GM23248 (cell line): ENCODE results near the gene MUC2. TPM values are rescaled to one million over a fixed set of nuclear protein-coding genes. Genes with fewer than 3 reads are reported as not detected.
"Not testable (repeated sequence)": the region's sequence is repeated elsewhere in the genome, so short reads cannot be mapped to it uniquely, and the experiment has no call there.

Source experiments
- DNase-seq: peaks from one replicate; pipeline ENCODE4 v3.0.0-alpha.2; 2015
- H2AFZ ChIP-seq: fragments of 200-600 bp; sonication (generic); 2 replicates; pipeline ENCODE4 v1.6.1; 2016; ENCODE audit warnings: antibody characterized with exemption
- H3F3A ChIP-seq: fragments of 200-600 bp; sonication (generic); 2 replicates; pipeline ENCODE4 v1.6.1; 2016; ENCODE audit warnings: mild to moderate bottlenecking, antibody characterized with exemption, mixed run types; ENCODE audit not compliant: insufficient read depth
- H3K27ac ChIP-seq: fragments of 200-600 bp; sonication (generic); 2 replicates; pipeline ENCODE4 v1.5.1; 2016; ENCODE audit warnings: mild to moderate bottlenecking
- H3K27me3 ChIP-seq: fragments of 200-600 bp; sonication (generic); replicated peaks from 2 replicates; pipeline ENCODE4 v1.6.1; 2016; ENCODE audit warnings: mild to moderate bottlenecking; ENCODE audit not compliant: insufficient read depth
- H3K36me3 ChIP-seq: fragments of 200-600 bp; sonication (generic); 2 replicates; pipeline ENCODE4 v1.6.1; 2016; ENCODE audit warnings: low read depth, mild to moderate bottlenecking
- H3K4me1 ChIP-seq: fragments of 200-600 bp; sonication (generic); 2 replicates; pipeline ENCODE4 v1.6.1; 2016; ENCODE audit warnings: mild to moderate bottlenecking; ENCODE audit not compliant: insufficient read depth
- H3K4me2 ChIP-seq: fragments of 200-600 bp; sonication (generic); one replicate; pipeline ENCODE4 v1.6.1; 2016; ENCODE audit warnings: mild to moderate bottlenecking; ENCODE audit not compliant: unreplicated experiment
- H3K4me3 ChIP-seq: fragments of 200-600 bp; sonication (generic); 2 replicates; pipeline ENCODE4 v1.5.1; 2016; ENCODE audit warnings: mild to moderate bottlenecking
- H3K79me2 ChIP-seq: fragments of 200-600 bp; sonication (generic); 2 replicates; pipeline ENCODE4 v1.6.1; 2016; ENCODE audit warnings: mild to moderate bottlenecking; ENCODE audit not compliant: insufficient read depth
- H3K9ac ChIP-seq: fragments of 200-600 bp; sonication (generic); 2 replicates; pipeline ENCODE4 v1.6.1; 2016; ENCODE audit warnings: mild to moderate bottlenecking
- H3K9me2 ChIP-seq: fragments of 200-600 bp; sonication (generic); 2 replicates; pipeline ENCODE4 v1.6.1; 2016; ENCODE audit warnings: mixed run types, mild to moderate bottlenecking, moderate library complexity; ENCODE audit not compliant: insufficient read depth
- H3K9me3 ChIP-seq: fragments of 200-600 bp; sonication (generic); one replicate; pipeline ENCODE4 v1.6.1; 2017; ENCODE audit warnings: low read depth
- H4K20me1 ChIP-seq: fragments of 200-600 bp; sonication (generic); 2 replicates; pipeline ENCODE4 v1.6.0; 2016; ENCODE audit not compliant: insufficient read depth
- EZH2 ChIP-seq: fragments of 200-600 bp; sonication (generic); IDR thresholded peaks from 2 replicates; pipeline ENCODE4 v1.6.1; 2018; ENCODE audit warnings: antibody characterized with exemption, mild to moderate bottlenecking; ENCODE audit not compliant: insufficient read depth, poor library complexity, severe bottlenecking
- EZH2phosphoT487 ChIP-seq: fragments of 200-600 bp; sonication (generic); IDR thresholded peaks from 2 replicates; pipeline ENCODE4 v1.6.1; 2018; ENCODE audit warnings: antibody characterized with exemption, moderate library complexity, mild to moderate bottlenecking, low read depth; ENCODE audit not compliant: insufficient read depth
- WGBS, 2 experiments: methylation state at CpG; one replicate each; pipeline ENCODE4 v1.1.6; 2015 to 2017; ENCODE audit warnings: low lambda C conversion rate in 2 of 2, low coverage in 1 of 2; ENCODE audit errors: missing lambda C conversion rate in 2 of 2; 5-methylcytosine and 5-hydroxymethylcytosine counted together
- in situ Hi-C: fragments of 300-500 bp; cut with MboI; formaldehyde crosslinking; loops from 2 replicates; pipeline ENCODE4 v1.15.0; 2020
- polyA plus RNA-seq: library from polyadenylated mRNA; unstranded; fragments of >200 nt; fragmentation: Nextera tagmentation; extraction: Ambion mirVana; gene quantifications from 2 replicates; pipeline ENCODE4 v1.2.1, GENCODE V29; 2016
- total RNA-seq: library from RNA; depleted of rRNA; stranded (reverse); fragments of >200 nt; shearing (Covaris generic); gene quantifications from 2 replicates; pipeline ENCODE4 v1.2.3, GENCODE V29; 2014

The MUC2 gene
- total and polyA plus RNA-seq, 2 experiments from 2014 or later: not detected

DNA sequence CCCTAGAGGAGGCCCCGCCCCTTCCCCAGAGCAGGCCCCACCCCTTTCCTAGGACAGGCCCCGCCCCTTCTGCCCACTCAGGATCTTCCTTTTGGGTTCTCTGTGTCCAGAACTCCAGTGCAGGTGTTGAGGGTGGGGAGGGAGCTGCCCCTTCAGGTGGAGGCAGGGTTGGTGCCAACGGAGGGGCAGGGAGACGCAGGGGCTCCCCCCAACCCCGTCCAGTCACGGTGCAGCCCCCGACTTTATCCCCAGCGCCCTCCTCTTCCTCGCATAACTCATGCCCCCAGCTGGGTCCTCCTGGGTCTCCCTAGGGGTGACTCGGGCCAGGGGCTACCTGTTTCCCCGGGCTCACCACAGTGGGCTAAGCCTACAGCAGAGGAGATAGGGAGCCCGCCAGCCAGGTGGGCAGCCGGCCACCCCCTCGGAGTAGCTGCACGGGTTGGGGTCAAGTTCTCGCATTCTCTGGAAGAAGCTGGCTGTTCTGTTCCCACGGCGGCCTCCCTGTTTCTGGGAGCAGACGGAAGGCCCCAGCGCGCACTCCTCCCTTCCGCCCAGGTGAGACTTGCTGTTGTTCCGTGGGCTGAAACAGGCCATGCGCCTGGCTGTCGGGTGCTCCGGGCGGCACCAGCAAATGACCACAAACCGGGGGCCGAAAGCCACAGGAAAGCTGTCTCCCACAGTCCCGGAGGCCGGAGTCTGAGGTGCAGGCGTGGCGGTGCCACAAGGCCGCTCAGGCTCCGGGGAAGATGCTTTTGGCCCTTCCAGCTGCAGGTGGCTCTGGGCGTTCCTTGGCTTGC lies 38.9 kb downstream of the MUC2 start:
- Histone ChIP-seq H3K4me3 (no peak overlapping the region), H3K79me2 (no peaks in the 10 kb centered on the region), H2AFZ (no peak overlapping the region), H3K4me1 (no peaks in the 10 kb centered on the region), H3K27ac (no peak overlapping the region), H3K36me3 (no peaks in the 10 kb centered on the region), H3F3A (no peaks in the 10 kb centered on the region), H3K27me3 (peaks cover under 1% of the 10 kb centered on the region; the same call in 1 of the 2 replicates), H4K20me1 (no peaks in the 10 kb centered on the region), H3K4me2 (no peak overlapping the region), H3K9me2 (no peaks in the 10 kb centered on the region), H3K9ac (no peak overlapping the region), H3K9me3 (no peaks in the 10 kb centered on the region)
- in situ Hi-C loops: no loop called here
- DNase-seq: no peak
- 75 to 83% methylated on average over 30 to 36 of the region's 36 CpGs for WGBS, 2 experiments
- TF ChIP-seq EZH2 (no peak), EZH2phosphoT487 (no peak)

DNA sequence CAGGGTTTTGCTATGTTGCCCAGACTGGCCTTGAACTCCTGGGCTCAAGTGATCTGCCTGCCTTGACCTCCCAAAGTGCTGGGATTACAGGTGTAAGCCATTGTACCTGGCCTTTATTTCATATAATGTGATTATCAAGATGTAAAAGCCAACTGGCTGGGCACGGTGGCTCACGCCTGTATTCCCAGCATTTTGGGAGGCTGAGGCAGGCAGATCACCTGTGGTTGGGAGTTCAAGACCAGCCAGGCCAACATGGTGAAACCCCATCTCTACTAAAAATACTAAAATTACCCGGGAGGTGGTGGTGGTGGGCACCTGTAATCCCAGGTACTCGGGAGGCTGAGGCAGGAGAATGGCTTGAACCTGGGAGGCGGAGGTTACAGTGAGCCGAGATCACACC lies 40.6 kb downstream of the MUC2 start:
- H3K27me3 ChIP-seq, DNase-seq, H3K9ac ChIP-seq, H3K4me2 ChIP-seq, H3K79me2 ChIP-seq, H2AFZ ChIP-seq, H3K4me1 ChIP-seq, H3K27ac ChIP-seq, in situ Hi-C loops, H4K20me1 ChIP-seq, H3F3A ChIP-seq, H3K4me3 ChIP-seq, H3K36me3 ChIP-seq, H3K9me3 ChIP-seq, H3K9me2 ChIP-seq: not testable (repeated sequence)
- 85% methylated on average over 6 of the region's 6 CpGs for WGBS, 2 experiments

DNA sequence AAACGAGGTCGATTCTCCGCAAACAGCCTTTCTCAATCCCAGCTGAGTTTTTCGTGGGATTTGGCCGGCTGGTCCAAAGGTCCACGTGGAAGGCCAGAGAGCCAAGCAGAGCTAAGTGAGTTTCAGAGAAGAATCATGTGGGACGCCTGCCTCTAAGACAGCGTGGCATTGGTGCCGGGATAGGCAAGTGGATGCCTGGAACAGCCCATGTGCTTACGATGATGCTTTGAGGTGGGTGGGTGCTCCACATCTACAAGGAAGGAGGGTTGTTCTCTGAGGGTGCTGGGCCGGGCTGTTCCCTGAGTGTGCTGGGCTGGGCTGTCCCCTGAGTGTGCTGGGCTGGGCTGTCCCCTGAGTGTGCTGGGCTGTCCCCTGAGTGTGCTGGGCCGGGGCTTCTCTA lies 41.4 kb downstream of the MUC2 start:
- Histone ChIP-seq H3K4me3 (no peak overlapping the region), H3K4me2 (no peak overlapping the region), H3F3A (no peaks in the 10 kb centered on the region), H4K20me1 (no peaks in the 10 kb centered on the region), H3K27ac (no peak overlapping the region), H3K27me3 (no peaks in the 10 kb centered on the region; the same call in 1 of the 2 replicates), H3K79me2 (no peaks in the 10 kb centered on the region), H3K9me2 (no peaks in the 10 kb centered on the region), H3K9me3 (no peaks in the 10 kb centered on the region), H2AFZ (no peak overlapping the region), H3K36me3 (no peaks in the 10 kb centered on the region), H3K9ac (no peak overlapping the region), H3K4me1 (no peaks in the 10 kb centered on the region)
- WGBS, 2 experiments: 67 to 70% methylated on average over 12 of the region's 12 CpGs
- in situ Hi-C loops: no loop called here
- TF ChIP-seq EZH2 (no peak), EZH2phosphoT487 (no peak)
- DNase-seq: no peak

DNA sequence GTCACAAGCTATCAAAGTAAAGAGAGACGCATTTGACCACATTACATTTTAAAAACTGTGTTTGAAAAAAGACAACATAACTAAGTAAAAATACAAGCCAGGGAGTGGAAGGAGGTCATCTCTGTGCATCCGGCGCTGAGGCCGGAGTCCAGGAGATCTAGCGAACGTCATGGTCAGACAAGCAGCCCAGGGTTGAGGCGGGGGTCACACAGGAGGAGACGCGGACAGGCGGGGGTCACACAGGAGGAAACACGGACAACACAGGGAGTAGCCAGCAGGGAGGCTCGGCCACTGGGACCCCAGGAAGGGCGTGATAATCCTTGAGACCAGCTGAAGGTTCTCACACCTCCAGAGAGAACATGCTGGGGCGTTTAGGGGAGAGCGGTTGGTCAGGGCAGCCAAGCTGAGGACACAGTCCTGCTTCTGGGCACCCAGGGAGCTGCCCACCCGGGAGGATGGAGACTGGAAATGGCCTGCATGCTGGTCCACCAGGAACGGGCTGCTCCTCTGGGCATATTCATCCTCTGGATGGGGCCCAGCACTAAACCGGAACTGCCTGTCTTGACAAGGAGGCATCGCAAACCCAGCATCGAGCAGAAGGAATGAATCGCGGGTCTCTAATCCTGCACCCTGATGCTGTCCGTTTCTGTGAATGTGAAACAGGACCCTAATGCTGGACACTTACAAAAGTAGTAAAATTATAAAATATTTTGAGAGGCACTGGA lies 42.2 kb downstream of the MUC2 start:
- no peak for DNase-seq
- H2AFZ ChIP-seq: no peak overlapping the region
- H3K79me2 ChIP-seq: no peaks in the 10 kb centered on the region
- H3K4me2 ChIP-seq: no peak overlapping the region
- no peaks in the 10 kb centered on the region for H3K4me1 ChIP-seq
- no peaks in the 10 kb centered on the region for H3F3A ChIP-seq
- no peak overlapping the region for H3K27ac ChIP-seq
- in situ Hi-C loops: no loop called here
- TF ChIP-seq EZH2phosphoT487 (no peak), EZH2 (no peak)
- 53 to 54% methylated on average over 23 of the region's 23 CpGs for WGBS, 2 experiments
- no peak overlapping the region for H3K9ac ChIP-seq
- no peaks in the 10 kb centered on the region for H3K9me2 ChIP-seq
- H3K36me3 ChIP-seq: no peaks in the 10 kb centered on the region
- no peak overlapping the region for H3K4me3 ChIP-seq
- H4K20me1 ChIP-seq: no peaks in the 10 kb centered on the region
- H3K9me3 ChIP-seq: no peaks in the 10 kb centered on the region
- H3K27me3 ChIP-seq: no peaks in the 10 kb centered on the region; the same call in none of the 2 replicates
